Muscle of arm (tissue), 12 donors: Measurements from ENCODE around the gene OPRL1. TPM values are rescaled to one million over a fixed set of nuclear protein-coding genes. Genes with fewer than 3 reads are reported as not detected.
"Not testable (repeated sequence)": the region's sequence is repeated elsewhere in the genome, so short reads cannot be mapped to it uniquely, and the experiment has no call there.

Source experiments
- DNase-seq: peaks from one replicate; pipeline ENCODE4 v3.0.0-alpha.2; 2013
- polyA plus RNA-seq, 12 donors: library from polyadenylated mRNA; unstranded; fragments of 120-200 nt; gene quantifications; one replicate each; pipeline ENCODE4 v1.2.1, GENCODE V29; 2013; ENCODE audit not compliant: insufficient read length in 12 of 12

OPRL1 gene
- polyA plus RNA-seq, 12 donors: 0.82 to 1.5 (median 1.0) TPM; not detected in 2

DNA sequence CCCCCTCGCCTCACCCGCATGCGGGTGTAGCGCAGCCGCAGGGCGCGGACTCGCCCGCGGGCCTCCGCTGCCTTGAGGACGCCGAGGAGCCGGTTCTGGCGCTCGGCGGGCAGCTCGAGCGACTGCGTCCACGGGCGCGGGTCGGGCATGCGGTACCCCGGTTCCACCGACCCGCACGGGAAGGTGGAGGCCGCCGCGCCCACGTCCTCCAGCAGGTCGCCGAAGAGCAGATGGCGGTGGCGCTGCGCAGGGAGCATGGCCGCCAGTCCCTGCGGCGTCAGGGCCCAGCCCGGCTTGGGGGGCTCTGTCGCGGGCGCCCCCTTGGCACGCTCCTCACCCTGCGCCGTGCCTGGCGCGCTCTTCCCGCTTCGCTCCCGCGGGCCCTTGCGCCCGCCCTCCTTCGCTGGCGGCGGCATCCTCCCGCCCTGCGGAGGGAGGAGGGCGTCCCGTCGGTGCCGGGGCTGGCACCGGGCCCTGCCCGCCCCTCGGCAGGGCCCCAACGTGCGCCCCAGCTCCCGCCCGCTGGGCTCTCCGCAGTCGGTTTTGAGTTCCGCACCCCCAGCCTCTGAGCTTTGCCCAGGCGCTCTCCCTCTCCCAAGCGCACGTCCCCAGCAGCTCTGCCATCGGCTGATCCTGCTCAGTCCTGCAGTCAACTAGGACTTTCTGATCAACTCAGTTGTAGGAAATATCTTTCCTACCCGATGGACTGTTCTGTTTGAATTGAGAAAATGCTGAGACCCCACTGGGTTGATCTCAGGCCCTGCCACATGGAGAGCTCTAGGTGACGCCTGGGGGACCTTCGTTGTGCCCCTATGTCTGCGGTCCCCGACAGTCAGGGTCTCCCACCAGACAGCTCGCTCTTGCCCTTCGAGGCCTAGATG, 4.2 kb downstream of the OPRL1 start, which contains the start of gene LKAAEAR1:
TSS of gene LKAAEAR1 (minus strand) at position 595 of the 881 bp plus-strand sequence. CDS start at position 416, 179 bp downstream.
- DNase-seq: no peak

DNA sequence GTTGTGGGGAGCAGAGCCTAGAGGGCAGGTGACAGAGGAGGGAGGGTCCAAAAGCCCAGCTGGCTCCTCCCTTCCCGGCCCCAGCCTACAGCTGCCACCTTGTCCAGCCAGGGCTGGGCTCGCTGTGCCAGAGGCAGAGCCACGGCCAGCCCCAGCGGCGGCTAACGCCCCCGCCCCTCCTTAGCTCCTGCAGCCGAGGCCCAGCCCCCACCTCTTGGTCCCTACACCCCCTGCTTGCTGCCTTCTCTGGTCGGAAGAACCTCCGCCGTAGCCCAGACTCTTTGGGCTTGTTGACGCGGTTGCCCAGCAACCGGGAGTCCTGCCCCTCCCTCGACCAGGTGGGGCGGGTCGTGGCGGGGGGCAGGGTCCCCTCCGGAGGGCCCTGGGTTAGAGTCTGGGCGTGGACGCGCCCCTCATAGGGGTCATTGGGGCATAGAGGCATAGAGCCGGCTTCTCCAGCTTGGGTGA, 4.8 kb downstream of the OPRL1 start:
- DNase-seq: no peak

DNA sequence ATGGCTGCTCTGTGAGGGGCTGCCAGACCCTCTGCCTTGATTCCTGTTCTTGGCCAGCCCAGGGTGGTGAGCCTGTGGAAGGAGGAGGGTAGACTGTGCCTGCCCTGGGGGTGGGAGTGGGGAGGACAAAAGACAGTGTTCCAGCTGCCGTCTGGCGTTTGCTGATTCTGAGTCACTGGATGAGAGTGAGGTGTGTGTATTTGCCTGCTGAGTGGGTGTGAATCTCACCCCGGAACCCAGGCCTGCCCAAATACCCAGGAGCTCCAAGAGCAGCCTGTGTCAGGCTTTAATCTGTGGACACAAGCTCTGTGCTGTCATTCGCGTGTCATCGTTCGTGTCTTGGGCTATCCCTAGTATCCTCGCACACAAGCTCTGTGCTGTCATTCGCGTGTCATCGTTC, 6.9 kb downstream of the OPRL1 start:
- DNase-seq: no peak

- not testable (repeated sequence) for DNase-seq
These were observed 7.4 kb downstream of the OPRL1 start for GRCh38 chr20:64087226-64087825.

DNA sequence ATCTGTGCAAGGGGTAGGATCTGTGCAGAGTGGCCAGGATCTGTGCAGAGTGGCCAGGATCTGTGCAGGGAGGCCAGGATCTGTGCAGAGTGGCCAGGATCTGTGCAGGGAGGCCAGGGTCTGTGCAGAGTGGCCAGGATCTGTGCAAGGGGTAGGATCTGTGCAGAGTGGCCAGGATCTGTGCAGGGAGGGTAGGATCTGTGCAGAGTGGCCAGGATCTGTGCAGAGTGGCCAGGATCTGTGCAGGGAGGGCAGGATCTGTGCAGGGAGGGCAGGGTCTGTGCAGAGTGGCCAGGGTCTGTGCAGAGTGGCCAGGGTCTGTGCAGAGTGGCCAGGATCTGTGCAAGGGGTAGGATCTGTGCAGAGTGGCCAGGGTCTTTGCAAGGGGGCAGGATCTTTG, 8.7 kb downstream of the OPRL1 start:
- DNase-seq: not testable (repeated sequence)

- no peak for DNase-seq
These were observed 10.3 kb downstream of the OPRL1 start for GRCh38 chr20:64090165-64090564.

DNA sequence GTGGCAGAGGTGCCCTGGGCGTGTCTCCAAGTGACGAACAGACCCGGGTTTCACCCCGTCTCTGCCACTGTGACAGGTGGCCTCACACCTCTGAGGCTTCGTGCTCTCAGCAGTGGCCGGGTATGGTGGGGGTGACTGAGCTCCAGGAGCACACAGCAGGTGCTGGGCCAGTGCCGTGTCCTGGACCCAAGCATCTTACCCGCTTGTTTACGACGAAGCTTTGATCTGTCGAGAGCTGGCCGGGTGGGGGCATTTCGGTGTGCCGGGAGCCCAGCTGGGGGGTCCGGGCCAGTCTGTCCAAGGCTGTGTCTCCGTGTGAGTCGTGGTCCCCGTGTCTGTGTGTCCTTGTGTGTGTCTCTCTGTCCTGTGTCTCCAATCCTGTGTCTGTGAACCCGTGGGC, 11.5 kb downstream of the OPRL1 start:
- no peak for DNase-seq

DNA sequence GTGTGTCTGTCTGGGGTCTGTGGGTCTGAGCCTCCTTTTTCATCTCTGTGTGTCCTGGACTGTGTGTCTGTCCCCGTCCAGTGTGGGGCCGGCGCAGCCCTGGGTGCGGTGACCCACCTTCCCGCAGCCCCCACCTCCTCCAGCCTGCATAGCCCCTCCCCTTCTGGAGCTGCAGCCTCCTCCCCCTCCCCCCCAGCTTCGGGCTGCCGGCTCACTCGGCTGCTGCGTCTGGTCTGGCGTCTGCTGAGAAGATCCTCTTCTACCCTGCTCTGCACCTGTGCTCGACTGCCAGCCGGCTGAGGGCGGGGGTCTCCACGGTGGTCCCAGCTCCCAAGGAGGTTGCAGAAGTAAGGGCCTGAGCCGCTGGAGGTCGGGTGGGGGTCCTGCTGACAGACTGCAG, 11.9 kb downstream of the OPRL1 start:
- DNase-seq: no peak

- DNase-seq: no peak
These were observed 12.6 kb downstream of the OPRL1 start for GRCh38 chr20:64092258-64093012.

DNA sequence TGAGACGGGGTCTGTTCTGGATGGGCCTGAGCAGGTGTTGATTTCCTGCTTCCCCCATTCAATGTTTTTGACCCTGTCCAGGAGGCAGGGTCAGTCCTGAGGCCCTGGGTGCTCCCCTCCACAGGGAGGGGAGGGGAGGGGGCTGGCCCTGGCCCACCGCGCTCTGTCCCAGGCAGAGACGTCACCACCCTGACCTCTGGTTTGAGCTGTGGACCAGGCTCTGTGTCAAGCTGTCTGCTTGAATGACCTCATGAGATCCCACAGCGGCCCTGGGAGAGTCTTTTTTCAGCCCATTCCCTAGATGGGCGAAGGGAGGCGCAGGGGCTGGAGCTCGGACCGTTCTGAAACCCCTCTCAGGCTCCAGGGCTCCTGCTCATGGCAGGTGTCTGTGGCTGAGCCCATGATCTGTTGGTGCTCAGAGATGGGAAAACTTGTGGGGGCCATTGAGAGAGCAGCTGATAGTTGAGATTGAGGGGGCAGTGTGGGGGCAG, 13.2 kb downstream of the OPRL1 start:
- no peak for DNase-seq

DNA sequence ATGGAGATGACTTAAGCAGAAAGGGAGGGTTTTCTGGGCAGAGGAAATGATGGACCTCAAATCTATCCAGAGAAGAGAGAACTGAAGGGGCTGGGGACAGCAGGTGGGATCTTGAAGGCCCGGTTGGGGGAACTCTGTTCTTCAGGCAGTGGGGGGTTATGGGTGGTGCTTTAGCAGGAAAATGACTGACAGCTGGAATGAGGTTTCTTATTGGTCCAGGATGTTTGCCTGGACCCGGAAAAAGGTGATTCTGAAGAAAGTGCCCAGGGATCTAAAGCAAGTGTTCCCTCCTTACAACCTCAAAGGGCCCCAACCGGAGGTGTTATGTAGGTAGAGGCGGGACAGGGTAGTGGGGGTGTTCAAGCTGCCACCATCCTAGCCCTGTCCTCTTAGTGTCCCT, 15.6 kb downstream of the OPRL1 start:
- DNase-seq: no peak

DNA sequence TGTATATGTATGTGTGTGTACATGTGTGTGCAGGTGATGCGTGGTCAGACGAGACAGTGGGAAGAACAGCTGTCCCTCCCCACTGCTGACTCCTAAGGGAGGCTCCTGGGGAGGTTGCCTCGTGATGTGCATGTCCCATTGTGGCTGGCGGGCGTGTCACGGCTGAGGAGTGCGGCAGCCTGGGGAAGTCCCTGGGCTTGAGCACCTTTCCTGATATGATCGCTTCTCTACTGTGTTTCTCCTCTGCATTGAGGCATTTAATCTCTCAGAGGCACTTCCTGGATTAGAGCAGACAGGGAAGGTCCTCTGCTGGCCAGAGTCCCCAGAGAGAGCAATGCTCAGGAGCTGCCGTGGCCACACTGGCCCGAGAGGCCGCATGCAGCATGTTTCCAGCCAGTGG, 16.0 kb downstream of the OPRL1 start:
- DNase-seq: no peak

DNA sequence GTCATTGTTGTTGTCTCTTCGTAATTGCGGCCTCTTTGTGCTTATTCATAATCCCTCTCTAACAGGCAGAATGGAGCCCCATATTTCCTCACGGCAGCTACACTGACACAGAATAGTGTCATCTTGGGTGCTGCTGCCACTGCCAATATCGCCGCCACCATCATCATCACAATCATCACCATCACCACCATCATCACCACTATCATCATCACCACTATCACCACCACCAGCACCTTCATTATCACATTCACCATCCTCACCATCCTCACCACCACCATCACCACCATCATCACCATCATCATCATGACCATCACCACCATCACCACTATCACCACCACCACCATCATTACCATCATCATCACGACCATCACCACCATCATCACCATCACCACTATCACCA, 16.7 kb downstream of the OPRL1 start:
- DNase-seq: no peak

DNA sequence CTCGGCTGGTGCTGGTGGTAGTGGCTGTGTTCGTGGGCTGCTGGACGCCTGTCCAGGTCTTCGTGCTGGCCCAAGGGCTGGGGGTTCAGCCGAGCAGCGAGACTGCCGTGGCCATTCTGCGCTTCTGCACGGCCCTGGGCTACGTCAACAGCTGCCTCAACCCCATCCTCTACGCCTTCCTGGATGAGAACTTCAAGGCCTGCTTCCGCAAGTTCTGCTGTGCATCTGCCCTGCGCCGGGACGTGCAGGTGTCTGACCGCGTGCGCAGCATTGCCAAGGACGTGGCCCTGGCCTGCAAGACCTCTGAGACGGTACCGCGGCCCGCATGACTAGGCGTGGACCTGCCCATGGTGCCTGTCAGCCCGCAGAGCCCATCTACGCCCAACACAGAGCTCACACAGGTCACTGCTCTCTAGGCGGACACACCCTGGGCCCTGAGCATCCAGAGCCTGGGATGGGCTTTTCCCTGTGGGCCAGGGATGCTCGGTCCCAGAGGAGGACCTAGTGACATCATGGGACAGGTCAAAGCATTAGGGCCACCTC, 18.7 kb downstream of the OPRL1 start:
- DNase-seq: no peak

DNA sequence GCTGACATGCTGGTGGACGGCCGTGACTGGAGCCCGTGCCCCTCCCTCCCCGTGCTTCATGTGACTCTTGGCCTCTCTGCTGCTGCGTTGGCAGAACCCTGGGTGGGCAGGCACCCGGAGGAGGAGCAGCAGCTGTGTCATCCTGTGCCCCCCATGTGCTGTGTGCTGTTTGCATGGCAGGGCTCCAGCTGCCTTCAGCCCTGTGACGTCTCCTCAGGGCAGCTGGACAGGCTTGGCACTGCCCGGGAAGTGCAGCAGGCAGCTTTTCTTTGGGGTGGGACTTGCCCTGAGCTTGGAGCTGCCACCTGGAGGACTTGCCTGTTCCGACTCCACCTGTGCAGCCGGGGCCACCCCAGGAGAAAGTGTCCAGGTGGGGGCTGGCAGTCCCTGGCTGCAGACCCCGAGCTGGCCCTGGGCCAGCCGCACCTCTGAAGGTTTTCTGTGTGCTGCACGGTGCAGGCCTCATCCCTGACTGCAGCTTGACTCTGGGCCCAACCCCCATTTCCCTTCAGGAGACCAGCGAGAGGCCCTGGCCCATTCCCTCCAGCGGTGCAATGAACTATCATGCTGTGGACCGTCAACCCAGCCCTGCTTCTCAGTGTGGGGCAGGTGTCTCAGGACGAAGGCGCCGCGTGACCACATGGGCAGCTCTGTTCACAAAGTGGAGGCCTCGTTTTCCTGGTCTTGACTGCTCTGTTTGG, 19.4 kb downstream of the OPRL1 start:
- no peak for DNase-seq

DNA sequence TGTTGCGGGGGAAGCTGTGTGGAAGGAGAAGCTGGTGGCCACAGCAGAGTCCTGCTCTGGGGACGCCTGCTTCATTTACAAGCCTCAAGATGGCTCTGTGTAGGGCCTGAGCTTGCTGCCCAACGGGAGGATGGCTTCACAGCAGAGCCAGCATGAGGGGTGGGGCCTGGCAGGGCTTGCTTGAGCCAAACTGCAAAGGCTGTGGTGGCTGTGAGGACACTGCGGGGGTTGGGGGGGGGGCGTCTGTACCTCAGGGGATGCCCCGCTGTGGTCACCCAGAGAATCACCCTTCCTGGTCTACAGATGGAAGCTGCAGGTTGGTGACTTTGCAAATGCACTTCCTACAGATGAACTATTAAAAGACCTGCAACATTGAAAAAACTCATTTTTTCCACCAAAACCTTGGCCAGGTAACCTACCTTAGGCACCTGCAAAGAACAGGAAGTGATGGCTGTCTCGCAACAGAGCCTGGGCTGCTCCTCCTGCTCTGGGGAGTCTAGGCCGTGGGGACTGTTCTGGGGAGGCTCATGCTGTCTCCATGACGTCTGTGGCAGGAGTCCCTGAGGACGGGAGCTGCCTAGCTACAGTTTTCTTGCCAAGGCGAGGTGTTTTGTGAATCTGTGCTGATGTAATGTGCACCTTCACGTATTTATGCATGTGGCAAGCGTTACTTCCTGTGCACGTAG, 20.1 kb downstream of the OPRL1 start:
- DNase-seq: no peak

DNA sequence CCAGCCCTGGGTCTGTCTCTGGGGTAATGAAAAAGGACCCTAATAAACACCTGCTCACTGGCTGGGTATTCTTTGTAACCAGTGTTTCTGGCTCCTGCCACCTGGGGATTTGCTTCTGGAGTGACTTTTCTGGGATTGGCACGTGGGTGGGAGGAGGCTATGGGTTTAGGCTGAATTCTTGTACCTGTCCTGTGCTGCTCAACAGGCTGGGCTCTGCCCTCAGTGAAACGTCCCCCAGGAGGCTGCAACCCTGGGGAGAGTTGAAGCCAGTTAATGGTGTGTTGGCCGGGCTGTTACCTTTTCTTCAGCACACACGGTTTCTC, 20.6 kb downstream of the OPRL1 start:
- no peak for DNase-seq

DNA sequence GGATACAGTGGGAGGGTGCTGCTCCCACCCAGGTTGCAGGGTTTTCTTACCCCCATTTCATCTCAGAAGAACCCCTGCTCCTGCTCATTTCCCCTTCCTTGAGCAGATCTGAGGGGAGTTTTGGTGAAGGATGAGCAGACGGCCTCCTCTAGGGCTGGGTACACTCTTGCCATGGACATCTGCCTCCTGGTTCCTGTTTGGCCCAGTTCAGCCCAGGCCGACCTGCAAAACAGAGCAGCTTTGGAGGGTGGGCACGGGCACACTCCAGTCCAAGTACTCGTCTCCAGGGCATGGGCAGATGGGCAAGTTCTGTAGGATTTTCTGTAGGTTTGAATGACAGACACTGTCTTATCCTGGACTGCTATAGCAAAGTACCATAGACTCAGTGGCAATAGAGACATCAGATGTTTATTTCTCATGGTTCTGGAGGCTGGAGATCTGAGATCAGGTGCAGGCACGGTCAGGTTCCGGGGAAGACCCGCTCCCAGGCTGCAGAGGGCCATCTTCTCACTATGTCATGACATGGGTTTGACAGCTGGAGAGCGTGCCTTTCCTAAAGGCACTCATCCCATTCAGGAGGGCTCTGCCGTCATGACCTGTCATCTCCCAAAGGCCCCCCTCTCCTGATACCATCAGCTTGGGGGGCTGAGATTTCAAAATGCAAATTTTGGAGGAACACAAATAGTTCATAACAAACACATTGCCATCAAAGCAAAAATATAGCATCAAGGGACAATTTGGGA, 21.2 kb downstream of the OPRL1 start:
- DNase-seq: no peak

- DNase-seq: no peak
These were observed 22.1 kb downstream of the OPRL1 start for GRCh38 chr20:64101731-64102621.
